Mucosa of gallbladder (tissue), 1 donor: ENCODE results near the gene KLK8. TPM values are rescaled to one million over a fixed set of nuclear protein-coding genes. Genes with fewer than 3 reads are reported as not detected.
"Not testable (repeated sequence)": the region's sequence is repeated elsewhere in the genome, so short reads cannot be mapped to it uniquely, and the experiment has no call there.

ENCODE experiments used
- DNase-seq: peaks from one replicate; pipeline ENCODE4 v3.0.0-alpha.2; 2020; ENCODE audit warnings: low spot score
- total RNA-seq: library from RNA; stranded (reverse); gene quantifications from one replicate; pipeline ENCODE4 v1.2.1, GENCODE V29; 2021
- donor health status: DM: no; HTN: no; CAD: no.

Gene KLK8
- total RNA-seq, 1 donor from 2014 or later = 2.4 TPM

DNA sequence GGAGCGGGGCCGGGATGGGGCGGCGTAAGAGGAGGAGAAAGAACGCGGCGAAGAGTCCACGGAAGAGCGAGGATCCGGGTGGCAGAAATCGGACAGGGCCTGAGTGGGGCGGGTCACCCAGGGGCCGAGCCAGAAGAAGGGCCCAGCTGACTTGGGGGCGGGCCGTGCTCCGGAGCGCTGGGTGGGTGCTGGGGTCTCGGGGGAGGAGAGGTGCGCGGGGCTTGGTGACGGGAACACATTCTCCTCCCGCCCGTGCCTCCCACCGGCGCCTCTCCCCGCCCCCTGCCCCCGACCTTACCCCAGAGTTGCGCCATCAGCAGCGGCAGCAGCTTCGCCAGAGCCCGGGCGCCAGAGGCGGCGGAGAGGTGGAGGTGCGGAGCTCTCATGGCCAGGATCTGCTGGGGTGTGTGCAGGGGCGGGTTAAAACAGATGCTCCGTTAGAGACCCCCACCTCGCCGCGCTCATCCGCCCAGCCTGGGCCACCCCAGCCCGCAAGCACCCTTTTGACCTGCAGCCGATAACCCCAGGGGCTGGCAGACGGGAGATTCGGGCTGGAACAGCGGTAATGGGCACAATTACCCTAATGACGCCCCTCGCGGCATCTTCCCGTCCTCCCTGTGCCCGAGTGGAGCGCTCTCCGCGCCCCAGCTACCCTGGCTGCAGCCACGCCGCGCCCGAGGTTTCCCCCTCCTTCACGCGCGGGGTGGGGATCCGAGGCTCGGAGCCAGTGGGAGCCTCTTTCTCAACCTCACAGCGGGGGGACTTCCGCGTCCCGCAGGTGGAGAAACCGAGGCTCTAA lies 17.5 kb upstream of the KLK8 start:
- peak; percentile 20 for DNase-seq

DNA sequence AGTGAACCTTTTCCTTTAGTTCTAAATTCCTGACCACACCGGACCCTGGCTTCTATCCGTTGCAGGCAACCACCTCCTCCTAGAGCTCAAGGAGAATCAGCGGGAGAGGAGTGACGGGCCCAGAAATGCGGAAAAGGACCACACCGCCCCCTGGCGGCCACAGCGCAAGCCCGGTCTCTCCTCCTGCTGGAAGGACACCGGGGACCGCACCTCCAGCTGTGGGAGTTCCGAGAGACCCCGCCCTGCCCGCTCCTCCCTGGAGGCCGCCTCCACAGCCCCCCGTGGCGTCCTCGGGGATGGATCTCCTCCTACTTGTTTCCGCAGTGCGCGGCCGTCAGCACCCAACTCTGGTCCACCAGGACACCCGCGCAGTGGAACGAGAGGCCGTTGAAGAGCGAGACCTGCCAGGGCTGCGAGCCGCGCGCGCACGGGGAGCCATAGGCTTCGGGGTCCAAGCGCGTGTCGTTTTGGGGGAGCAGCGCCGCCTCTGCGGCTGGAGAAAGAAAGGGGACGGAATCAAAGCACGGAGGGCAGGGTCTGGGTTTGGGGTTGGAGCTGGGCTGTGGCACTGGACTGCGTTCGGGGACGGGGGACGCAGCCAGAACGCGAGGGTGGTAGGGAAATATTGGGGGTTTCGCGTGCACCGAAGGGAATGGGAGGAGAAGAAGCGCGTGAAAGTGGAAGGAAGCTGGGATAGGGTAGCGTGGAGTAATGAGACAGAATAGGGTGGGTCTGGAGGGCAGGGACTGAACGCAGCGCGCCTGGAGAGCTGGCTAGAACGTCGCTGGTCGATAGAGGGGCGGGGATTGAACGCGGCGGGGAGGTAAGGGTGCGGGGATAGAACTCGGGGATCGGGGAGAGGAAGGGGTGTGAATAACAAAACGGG lies 15.6 kb upstream of the KLK8 start:
- DNase-seq = peak; percentile 69

DNA sequence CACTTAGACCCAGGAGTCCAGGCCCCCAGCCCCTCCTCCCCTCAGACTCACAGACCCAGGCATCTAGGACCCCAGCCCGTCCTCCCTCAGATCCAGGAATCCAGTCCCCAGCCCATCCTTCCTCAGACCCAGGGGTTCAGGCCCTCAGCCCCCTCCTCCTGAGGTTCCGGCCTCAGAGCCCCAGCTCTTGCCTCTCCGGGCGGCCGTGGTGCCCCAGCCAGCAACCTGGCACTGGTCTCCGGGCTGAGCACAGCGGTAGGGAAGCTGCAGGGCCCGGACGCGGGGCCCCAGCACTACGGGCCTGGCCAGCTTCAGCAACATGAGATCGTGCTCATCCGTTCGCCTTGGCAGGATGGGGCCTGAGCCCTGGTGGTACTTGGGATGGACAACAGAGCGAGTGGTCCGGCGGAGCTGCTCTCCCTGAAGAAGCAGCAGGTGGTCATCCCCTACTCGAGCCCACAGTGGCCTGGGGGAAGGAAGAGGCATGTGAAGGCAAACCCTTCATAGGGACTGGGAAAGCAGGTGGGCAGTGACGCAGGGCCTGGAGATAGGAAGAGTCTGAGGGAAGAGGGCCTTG lies 14.4 kb upstream of the KLK8 start:
- DNase-seq = no peak

DNA sequence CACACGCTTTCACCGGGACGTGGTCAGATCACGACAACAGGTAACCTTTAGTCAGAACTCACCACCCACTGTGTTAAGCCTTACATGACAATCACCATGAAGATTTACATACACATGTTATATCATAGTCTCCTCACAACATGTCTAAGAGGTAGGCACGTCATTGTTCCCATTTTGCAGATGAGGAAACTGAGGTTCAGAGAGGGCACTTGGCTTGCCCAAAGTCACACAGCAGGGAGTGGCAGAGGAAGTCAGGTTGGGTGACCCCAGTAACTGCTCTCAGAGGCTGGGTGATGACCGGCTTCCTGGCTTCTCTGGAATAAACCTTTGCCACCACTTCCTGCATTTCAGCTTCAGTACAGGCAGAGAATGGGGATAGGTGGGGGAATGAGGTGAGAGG lies 12.8 kb upstream of the KLK8 start:
- no peak for DNase-seq

DNA sequence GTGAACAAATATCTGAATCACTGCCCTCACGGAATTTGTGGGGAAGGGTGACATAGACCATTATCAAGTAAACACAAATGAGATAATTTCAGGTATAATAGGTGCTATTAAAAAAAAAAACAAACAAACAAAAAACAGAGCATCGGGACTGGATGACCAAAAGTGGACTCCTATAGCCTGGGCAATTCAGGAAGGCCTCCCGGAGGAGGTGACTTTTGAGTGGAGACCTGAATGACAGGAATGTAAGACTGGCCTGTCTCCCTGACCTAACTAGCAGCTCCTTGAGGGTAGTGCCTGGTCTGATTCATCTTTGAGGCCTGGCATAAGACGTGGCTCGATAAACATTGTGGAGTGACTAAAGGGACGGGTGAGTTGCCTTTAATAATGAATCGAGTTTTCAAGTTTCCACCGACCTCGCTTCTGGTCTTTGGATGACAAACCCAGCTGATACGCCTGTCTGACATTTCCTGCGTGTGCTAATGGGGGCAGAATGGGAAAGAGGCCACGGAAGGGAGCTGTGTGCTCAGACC lies 11.3 kb upstream of the KLK8 start:
- DNase-seq = no peak

DNA sequence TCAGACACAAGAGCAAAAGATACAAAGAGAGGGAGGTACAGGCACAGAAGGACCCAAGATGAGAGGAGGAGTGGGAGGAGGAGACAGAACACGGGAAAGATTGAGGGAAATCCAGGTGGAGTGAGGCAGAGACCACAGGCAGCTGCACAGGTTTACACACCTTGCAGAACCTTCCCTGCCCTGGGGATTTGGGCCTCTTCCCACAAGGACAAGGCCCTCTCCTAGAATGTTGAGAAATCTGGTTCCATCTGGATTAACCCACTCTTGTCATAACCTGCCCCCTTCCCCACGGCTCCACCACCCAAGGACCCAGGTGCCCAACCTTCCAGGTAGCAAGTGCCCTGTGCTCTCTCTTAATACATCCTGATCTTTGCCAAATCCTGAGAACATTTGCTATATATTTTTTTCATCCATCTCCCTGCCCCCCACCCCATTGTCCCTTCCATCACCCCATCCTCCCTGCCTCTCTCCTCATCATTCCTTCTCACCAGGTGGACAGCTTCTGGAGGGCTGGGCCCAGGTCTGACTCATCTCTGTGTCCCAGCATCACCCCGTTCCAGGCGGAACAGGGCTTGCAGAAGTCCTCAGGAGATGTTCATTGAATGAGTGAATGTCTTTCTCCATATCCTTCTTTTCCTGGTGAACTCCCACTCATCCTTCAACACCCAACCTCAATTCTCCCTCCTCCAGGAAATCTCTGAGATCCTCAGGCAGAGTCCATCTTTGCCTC lies 8.8 kb upstream of the KLK8 start:
- no peak for DNase-seq

DNA sequence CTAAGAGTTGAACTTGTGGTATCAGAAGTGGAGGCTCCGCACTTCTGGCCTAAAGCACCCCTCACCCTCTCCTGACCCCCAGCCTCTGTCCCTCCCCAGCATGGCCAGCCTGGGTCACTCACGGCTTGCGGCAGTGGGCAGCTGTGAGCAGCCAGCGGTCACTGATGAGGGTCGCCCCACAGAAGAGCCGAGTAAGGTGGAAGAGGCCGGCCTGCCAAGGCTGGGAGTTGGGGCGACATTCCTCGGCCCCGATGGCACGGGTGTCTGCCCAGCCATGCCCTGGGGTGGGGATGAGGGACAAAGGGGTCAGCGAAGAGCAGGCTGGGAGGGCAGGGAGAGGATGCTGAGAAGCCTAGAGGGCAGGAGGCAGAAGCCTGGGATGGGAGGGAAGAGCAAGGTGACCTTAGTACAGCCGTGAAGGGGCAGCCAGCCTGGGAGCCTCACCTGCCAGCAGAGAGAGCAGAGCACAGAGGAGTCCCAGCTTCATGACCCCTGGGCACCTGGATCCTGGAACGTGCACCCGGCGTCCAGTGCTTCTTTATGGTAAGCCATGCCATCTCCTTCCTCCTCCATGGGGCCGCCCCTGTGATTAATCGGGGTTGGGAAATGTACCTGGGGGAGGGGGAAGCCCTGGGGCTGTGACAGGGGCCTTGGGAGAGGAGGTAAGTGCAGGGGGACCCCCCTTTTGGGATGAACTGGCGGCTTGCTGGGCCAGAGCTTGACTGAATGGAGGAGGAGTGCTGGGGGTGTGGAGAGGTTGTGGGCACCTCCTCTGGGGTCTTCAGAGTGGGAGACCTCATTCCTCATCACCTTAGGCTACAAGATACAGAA lies 7.9 kb upstream of the KLK8 start:
- DNase-seq = no peak

DNA sequence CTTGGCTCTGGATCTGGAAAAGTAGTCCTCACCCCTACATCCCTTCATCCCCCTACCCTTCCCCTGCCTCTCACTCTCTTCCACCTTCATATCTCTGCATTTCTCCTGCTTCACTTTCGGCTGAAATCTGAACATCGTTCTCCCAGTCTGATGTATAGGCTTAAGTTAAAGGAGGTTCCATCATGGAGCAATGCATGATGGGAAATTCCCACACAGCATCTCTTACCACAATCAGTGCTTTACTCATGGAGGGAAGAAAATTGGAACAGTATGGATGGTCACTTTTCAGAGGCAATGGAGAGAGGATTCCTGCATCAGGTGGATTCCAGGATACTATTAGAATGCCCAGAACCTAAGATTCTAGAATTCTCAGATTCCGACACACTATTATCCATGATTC lies 6.1 kb upstream of the KLK8 start:
- DNase-seq = no peak

DNA sequence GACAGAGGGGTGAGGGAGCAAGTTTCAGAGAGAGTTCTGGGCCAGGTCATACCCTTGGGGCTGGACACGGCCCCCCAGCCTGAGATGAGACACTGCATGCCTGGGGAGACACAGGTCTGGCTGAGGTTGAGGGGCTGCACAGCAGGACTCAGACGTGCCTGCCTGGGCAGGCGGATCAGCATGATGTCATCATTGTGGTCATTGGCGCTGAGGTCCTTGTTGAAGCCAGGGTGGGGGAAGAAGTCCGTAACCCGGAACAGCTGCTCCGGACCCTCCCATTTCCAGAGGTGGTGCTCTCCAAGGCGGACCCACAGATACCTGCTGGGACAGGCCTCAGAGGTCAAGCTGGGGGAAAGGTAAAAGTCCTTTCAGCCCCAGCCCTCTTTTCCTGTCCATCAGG lies 5.0 kb upstream of the KLK8 start:
- DNase-seq = no peak

DNA sequence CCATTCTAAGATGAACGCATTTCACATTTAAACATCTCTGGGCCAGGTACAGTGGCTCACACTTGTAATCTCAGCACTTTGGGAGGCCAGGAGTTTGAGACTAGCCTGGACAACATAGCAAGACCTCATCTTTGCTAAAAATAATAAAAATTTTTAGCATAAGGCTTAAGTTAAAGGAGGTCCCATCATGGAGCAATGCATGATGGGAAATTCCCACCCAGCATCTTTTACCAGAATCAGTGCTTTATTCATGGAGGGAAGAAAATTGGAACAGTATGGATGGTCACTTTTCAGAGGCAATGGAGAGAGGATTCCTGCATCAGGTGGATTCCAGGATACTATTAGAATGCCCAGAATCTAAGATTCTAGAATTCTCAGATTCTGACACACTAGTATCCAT lies 3.8 kb upstream of the KLK8 start:
- no peak for DNase-seq

DNA sequence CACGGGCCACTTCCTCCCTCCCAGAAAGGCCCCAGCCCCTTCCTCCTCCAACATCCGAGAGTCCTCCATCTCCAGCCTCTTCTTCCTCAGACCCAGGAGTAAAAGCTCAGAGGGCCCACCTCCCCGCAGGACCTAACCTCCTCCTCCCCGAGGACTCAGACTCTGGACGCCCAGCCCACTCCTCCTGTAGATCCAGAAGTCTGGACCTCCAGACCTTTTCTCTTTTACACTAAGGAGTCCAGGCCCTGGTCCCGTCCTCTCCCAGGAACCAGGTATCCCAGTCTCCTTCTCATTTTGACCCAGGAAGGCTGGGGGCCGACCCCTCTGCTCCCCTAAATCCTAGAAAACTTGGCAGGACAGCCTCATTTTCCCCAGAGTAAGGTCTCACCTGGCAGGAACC lies 1.9 kb upstream of the KLK8 start:
- DNase-seq = no peak

DNA sequence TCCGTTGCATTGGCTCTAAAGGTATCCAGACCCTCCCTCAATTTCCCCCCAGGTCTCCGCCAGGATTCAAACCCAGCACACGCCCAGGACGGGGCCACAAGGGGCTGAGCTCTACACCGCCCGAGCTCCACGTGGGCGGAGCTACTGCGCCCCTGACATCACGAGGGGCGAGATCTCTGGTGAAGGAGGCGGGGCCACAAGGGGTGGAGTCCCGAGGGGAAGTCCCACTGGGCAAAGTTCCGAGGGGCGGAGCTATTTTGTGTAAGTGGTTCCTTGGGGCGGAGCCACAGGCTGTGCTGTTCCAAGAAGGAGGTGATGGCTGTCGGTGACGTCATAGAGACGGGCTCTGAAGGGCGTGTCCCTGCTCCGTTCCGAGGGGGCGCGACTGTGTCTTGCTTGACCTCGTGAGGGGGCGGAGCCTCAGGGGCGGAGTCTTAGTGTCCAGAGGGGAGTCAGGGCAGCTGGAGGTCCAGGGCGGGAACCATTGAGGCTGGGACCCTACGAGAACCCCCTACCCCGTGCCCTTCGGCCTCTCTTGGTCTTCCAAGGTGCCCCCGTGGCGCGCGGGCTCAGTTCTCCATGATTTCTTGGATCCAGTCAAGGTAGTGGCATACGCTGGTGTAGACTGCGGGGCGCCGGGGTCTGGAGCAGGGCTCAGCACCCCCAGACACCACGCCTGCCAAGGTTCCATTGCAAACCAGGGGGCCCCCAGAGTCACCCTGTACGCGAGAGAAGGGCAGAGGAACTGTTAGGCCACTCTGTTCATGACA lies 1.3 kb upstream of the KLK8 start:
- peak; percentile 67 for DNase-seq

DNA sequence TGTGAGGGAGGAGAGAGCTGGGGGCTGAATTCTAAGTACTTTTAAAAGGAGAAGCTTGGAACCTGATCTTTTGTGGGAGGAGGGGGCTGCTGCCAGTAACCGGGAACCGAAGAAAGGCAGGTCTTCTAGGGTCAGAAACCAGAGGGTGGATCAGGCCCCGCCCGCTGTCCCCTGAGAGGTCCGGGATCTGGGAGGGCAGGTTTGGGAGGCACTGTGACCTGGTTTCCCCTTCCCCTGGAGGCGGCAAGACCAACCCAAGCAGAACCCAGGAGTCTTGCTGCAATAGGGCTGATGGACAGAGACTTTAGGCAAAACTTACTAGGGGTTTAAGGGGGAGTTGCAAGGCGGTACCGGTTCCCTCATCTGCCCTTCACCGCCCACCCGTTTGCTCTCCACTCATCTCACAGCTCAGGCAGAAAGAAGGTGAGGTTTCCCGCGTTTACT lies 707 bp upstream of the KLK8 start:
- no peak for DNase-seq

DNA sequence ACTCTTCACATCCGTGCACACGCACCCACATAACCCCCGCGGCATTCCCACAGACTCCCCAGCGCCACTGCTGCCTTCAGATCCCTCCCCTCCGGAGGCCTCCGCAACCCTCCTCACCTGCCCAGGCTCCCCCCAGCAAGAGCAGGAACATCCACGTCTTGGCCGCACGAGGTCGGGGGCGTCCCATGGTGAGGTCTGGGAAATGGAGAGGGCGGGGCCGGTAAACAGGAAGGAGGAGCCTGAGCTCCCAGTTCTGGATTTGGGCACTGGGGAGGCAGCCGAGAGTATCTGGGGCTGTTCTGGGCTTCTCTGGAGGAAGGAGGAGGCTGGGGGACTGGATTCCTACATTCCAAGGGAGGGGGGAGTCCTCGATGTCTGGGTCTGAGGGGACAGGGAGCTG lies 423 bp downstream of the KLK8 start:
- no peak for DNase-seq

DNA sequence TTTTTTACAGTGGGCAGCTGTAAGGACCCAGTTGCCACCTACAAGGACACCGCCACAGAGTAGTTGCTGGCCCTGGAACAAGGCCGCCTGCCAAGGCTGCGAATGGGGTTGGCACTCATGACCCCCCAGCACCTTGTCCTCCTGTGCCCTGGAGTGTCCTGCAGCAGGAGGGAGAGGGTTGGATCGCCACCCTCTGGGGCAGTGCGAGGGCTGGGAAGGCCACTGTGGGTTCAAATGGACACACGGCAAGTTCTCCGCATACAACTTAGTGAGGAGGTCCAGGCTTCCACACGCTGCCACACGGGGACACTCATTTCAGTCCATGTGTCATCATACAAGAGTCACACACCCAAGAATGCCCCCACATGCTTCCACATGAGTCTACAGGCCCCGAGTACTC lies 978 bp downstream of the KLK8 start:
- no peak for DNase-seq

DNA sequence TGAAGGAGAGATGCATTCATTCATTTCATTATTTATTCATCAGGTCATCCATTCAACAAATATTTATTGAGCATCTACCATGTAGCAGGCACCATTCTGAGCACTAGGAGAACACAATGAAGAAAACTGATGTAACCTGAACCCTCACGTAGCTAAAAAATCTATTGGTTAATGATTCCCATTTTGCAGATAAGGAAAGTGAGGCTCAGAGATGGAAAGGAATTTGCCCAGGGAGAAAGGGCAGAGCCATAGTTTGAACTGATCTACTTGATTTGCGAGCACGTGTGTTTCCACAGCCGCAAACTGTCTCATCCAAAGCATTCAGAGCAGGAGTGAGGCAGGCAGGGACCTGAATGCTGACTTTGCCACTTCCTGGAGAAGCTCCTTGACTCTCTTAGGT lies 2.7 kb downstream of the KLK8 start:
- no peak for DNase-seq

DNA sequence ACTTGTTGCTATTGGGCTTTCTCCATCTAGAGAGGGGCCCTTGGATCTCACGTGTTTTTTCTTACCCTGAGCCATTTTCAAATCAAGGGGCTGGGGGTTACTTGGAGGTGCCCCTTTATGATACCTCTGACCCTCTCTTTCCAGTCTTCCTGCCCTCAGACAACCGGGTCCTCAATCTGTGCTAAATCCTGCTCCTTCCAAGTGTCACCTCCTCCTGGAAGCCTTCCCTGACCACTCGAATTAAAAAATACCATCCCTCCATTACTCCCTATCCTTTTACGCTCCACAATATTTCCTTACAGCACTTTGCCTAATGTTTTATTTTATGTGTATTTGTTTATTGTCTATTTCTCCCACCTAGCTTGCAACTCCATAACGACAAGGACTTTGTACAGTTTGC lies 3.3 kb downstream of the KLK8 start:
- DNase-seq = no peak

DNA sequence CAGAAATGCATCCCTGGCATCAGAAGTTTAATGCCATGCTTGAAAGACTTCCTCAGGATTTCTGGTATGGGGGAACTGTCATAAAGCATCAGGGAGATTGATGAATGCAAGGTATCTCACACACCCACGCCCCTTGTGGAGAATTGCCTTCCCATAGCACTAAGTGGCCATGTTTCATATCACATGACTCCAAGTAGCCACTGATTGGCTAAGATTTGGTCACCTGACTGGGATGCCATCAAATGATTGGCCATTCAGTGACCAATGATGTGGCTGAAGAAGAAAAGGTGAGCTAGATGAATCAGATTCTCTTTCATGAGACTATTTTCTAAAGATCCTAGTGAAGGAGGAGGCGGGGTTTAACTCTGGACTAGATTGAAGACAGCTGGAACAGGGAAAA lies 7.3 kb downstream of the KLK8 start:
- no peak for DNase-seq

DNA sequence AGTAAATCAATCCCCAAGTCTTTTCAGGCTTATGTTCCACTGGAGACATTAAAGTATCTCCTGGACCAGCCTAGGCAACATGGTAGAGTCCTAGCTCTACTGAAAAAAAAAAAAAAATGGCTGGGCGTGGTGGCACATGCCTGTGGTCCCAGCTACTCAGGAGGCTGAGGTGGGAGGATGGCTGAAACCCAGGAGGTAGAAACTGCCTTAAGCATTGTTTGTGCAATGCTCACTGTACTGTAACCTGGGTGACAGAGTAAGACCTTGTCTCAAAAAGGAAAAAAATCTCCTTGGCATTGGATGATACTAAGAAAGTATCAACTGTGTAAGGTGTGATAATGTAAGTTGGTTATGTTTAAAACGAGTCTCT lies 8.8 kb downstream of the KLK8 start:
- no peak for DNase-seq

DNA sequence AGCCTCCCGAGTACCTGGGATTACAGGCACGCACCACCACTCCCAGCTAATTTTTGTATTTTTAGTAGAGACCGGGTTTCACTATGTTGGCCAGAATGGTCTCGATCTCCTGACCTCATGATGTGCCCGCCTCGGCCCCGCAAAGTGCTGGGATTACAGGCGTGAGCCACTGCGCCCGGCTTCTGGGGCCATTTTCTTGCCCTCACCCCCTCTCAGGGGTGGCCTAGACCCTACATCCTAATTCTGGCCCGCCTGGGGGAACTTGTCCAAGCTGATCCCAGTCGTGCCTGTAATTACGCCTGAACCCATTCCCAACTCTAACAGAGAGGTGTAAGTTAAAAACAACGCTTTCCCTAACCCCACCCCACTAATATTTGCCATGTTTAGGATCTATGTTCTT lies 17.0 kb downstream of the KLK8 start:
- DNase-seq = not testable (repeated sequence)
